DOHH2 (cell line): ENCODE results near the gene RAMP3.

Experiments used
- H3F3A ChIP-seq: fragments of 200-600 bp; sonication (generic), shearing (Covaris generic); 2 replicates; pipeline ENCODE4 v1.6.0; 2016; ENCODE audit warnings: antibody characterized with exemption, mild to moderate bottlenecking; ENCODE audit not compliant: control insufficient read depth, insufficient read depth
- H3K27ac ChIP-seq: fragments of 200-600 bp; sonication (generic); 2 replicates; pipeline ENCODE4 v1.5.1; 2014; ENCODE audit warnings: low read depth, mild to moderate bottlenecking, low read length, moderate library complexity
- H3K27me3 ChIP-seq: fragments of 200-600 bp; sonication (generic); 2 replicates; pipeline ENCODE4 v1.6.1; 2014; ENCODE audit warnings: mild to moderate bottlenecking, low read length, mixed read lengths; ENCODE audit not compliant: control insufficient read depth
- H3K36me3 ChIP-seq: fragments of 200-600 bp; sonication (generic); 2 replicates; pipeline ENCODE4 v1.6.1; 2014; ENCODE audit warnings: mild to moderate bottlenecking, low read length, moderate library complexity, mixed read lengths; ENCODE audit not compliant: control insufficient read depth
- H3K4me1 ChIP-seq: fragments of 200-600 bp; sonication (generic); 2 replicates; pipeline ENCODE4 v1.6.1; 2014; ENCODE audit warnings: mild to moderate bottlenecking, low read length, mixed read lengths; ENCODE audit not compliant: control insufficient read depth
- H3K4me2 ChIP-seq: fragments of 200-600 bp; sonication (generic); 2 replicates; pipeline ENCODE4 v1.6.0; 2014; ENCODE audit warnings: mild to moderate bottlenecking, low read length, moderate library complexity
- H3K4me3 ChIP-seq: fragments of 200-600 bp; sonication (generic); 2 replicates; pipeline ENCODE4 v1.5.1; 2014; ENCODE audit warnings: mild to moderate bottlenecking, low read length, mixed read lengths
- H3K79me2 ChIP-seq: fragments of 200-600 bp; sonication (generic); 2 replicates; pipeline ENCODE4 v1.6.1; 2014; ENCODE audit warnings: mild to moderate bottlenecking, low read length, mixed read lengths; ENCODE audit not compliant: control insufficient read depth
- H3K9me2 ChIP-seq: fragments of 200-600 bp; sonication (generic); replicated peaks from 2 replicates; pipeline ENCODE4 v1.6.1; 2014; ENCODE audit warnings: mild to moderate bottlenecking, low read length, mixed read lengths; ENCODE audit not compliant: control insufficient read depth
- H3K9me3 ChIP-seq: fragments of 200-600 bp; sonication (generic); 2 replicates; pipeline ENCODE4 v1.6.1; 2014; ENCODE audit warnings: antibody characterized with exemption, low read length, mixed read lengths; ENCODE audit not compliant: control insufficient read depth, insufficient read depth
- H4K20me1 ChIP-seq: fragments of 200-600 bp; sonication (generic); 2 replicates; pipeline ENCODE4 v1.6.0; 2014; ENCODE audit warnings: low read depth, mild to moderate bottlenecking, antibody characterized with exemption, low read length, moderate library complexity; ENCODE audit not compliant: control insufficient read depth, insufficient read depth
- EZH2phosphoT487 ChIP-seq: fragments of 200-600 bp; sonication (generic); IDR thresholded peaks from 2 replicates; pipeline ENCODE4 v1.6.1; 2017; ENCODE audit warnings: borderline replicate concordance, mild to moderate bottlenecking, antibody characterized with exemption, low read length, moderate library complexity, mixed read lengths
- TF ChIP-seq, protein P1 (sequence below): fragments of 200-600 bp; sonication (generic); IDR thresholded peaks from one replicate; pipeline ENCODE4 v1.5.1; 2014; ENCODE audit warnings: antibody characterized with exemption, mild to moderate bottlenecking, low read depth, low read length; ENCODE audit not compliant: poor library complexity, severe bottlenecking

The RAMP3 gene

GRCh38 chr7:45183711-45184210 is 26.2 kb downstream of the RAMP3 start:
- no peak overlapping the region for H3K4me2 ChIP-seq
- H4K20me1 ChIP-seq: no peaks in the 10 kb centered on the region
- no peak overlapping the region for H3K27ac ChIP-seq
- no peaks in the 10 kb centered on the region for H3K9me3 ChIP-seq
- H3F3A ChIP-seq: no peaks in the 10 kb centered on the region
- H3K4me3 ChIP-seq: no peak overlapping the region
- H3K79me2 ChIP-seq: no peaks in the 10 kb centered on the region
- no peaks in the 10 kb centered on the region for H3K4me1 ChIP-seq
- H3K36me3 ChIP-seq: no peaks in the 10 kb centered on the region
- peaks cover 8% of the 10 kb centered on the region for H3K27me3 ChIP-seq
- H3K9me2 ChIP-seq: no peaks in the 10 kb centered on the region
- TF ChIP-seq, protein P1, sequence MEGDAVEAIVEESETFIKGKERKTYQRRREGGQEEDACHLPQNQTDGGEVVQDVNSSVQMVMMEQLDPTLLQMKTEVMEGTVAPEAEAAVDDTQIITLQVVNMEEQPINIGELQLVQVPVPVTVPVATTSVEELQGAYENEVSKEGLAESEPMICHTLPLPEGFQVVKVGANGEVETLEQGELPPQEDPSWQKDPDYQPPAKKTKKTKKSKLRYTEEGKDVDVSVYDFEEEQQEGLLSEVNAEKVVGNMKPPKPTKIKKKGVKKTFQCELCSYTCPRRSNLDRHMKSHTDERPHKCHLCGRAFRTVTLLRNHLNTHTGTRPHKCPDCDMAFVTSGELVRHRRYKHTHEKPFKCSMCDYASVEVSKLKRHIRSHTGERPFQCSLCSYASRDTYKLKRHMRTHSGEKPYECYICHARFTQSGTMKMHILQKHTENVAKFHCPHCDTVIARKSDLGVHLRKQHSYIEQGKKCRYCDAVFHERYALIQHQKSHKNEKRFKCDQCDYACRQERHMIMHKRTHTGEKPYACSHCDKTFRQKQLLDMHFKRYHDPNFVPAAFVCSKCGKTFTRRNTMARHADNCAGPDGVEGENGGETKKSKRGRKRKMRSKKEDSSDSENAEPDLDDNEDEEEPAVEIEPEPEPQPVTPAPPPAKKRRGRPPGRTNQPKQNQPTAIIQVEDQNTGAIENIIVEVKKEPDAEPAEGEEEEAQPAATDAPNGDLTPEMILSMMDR: no peak
- TF ChIP-seq EZH2phosphoT487: no peak

- Histone ChIP-seq H3K36me3 (no peaks in the 10 kb centered on the region), H3F3A (no peaks in the 10 kb centered on the region), H3K4me1 (no peaks in the 10 kb centered on the region)
Observed at GRCh38 chr7:45184326-45185027, 26.9 kb downstream of the RAMP3 start.

GRCh38 chr7:45185028-45185863 is 27.7 kb downstream of the RAMP3 start:
- H3K79me2 ChIP-seq: no peaks in the 10 kb centered on the region
- no peak overlapping the region for H3K4me3 ChIP-seq
- H3K27me3 ChIP-seq: peaks cover 11% of the 10 kb centered on the region
- H3K27ac ChIP-seq: no peak overlapping the region
- no peaks in the 10 kb centered on the region for H3K9me2 ChIP-seq
- no peaks in the 10 kb centered on the region for H4K20me1 ChIP-seq
- TF ChIP-seq, protein P1: no peak
- TF ChIP-seq EZH2phosphoT487: no peak
- no peaks in the 10 kb centered on the region for H3K4me1 ChIP-seq
- no peaks in the 10 kb centered on the region for H3F3A ChIP-seq
- H3K9me3 ChIP-seq: no peaks in the 10 kb centered on the region
- H3K4me2 ChIP-seq: no peak overlapping the region
- H3K36me3 ChIP-seq: no peaks in the 10 kb centered on the region

More at GRCh38 chr7:45184326-45185027, 26.9 kb downstream of the RAMP3 start:
- Histone ChIP-seq H3K9me2 (no peaks in the 10 kb centered on the region), H3K27me3 (peaks cover 8% of the 10 kb centered on the region), H3K79me2 (no peaks in the 10 kb centered on the region), H3K9me3 (no peaks in the 10 kb centered on the region), H3K4me3 (no peak overlapping the region), H4K20me1 (no peaks in the 10 kb centered on the region), H3K4me2 (no peak overlapping the region), H3K27ac (no peak overlapping the region)
- no peak for TF ChIP-seq EZH2phosphoT487
- TF ChIP-seq, protein P1: no peak
